ENCODE measurements around the gene NKG7. TPM values are rescaled to one million over a fixed set of nuclear protein-coding genes. Genes with fewer than 3 reads are reported as not detected.

NKG7 gene
- total RNA-seq: not detected in 2 replicates

GRCh38 chr19:51372649-51373504 lies at the start of gene NKG7:
TSS of gene NKG7 (minus strand) at chr19:51372654. CDS start at chr19:51372535, 119 bp downstream.

GRCh38 chr19:51417107-51417809 lies 44.8 kb upstream of the NKG7 start, which contains the start of gene SIGLEC10:
TSS of gene SIGLEC10 (minus strand) at chr19:51417642. CDS start at chr19:51417581, 61 bp downstream.

GRCh38 chr19:51387924-51388389 lies 15.5 kb upstream of the NKG7 start, which contains the start of gene LIM2:
TSS of gene LIM2 (minus strand) at chr19:51387974. CDS start at chr19:51387443, 531 bp downstream.

GRCh38 chr19:51368366-51369282 lies 3.8 kb downstream of the NKG7 start, which contains the start of gene CLDND2:
TSS of gene CLDND2 (minus strand) at chr19:51369003. CDS start at chr19:51368577, 426 bp downstream.

GRCh38 chr19:51365965-51366388 lies 6.5 kb downstream of the NKG7 start, which contains the start of gene ETFB:
TSS of gene ETFB (minus strand) at chr19:51366388. CDS start at chr19:51366326, 62 bp downstream.

GRCh38 chr19:51341976-51342580 lies 30.4 kb downstream of the NKG7 start, which contains the start of gene VSIG10L:
TSS of gene VSIG10L (minus strand) at chr19:51342139. CDS start at chr19:51342124, 15 bp downstream.

Other genes with a start within 250 kb of the NKG7 start
- gene SIGLEC9, start 247.7 kb downstream of the NKG7 start, total RNA-seq: 0.19 and 0.28 TPM in 2 replicates
- not detected in 2 replicates for gene SIGLEC7, start 230.4 kb downstream of the NKG7 start, total RNA-seq
- not detected in 2 replicates for gene CD33, start 147.6 kb downstream of the NKG7 start, total RNA-seq
- gene SIGLECL1, start 121.6 kb downstream of the NKG7 start, total RNA-seq: not detected in 2 replicates
- under 0.01 TPM in 1 of 2 replicates, not detected in the other for gene IGLON5, start 61.0 kb downstream of the NKG7 start, total RNA-seq
- gene VSIG10L, start 30.5 kb downstream of the NKG7 start, total RNA-seq: 0.38 and 0.85 TPM in 2 replicates
- gene ETFB, start 6.3 kb downstream of the NKG7 start, total RNA-seq: 107 and 182 TPM in 2 replicates
- not detected in 2 replicates for gene CLDND2, start 3.7 kb downstream of the NKG7 start, total RNA-seq
- not detected in 2 replicates for gene LIM2, start 15.3 kb upstream of the NKG7 start, total RNA-seq
- not detected in 2 replicates for gene C19orf84, start 17.9 kb upstream of the NKG7 start, total RNA-seq
- not detected in 2 replicates for gene SIGLEC10, start 45.0 kb upstream of the NKG7 start, total RNA-seq
- gene SIGLEC8, start 85.8 kb upstream of the NKG7 start, total RNA-seq: not detected in 2 replicates
- gene CEACAM18, start 105.9 kb upstream of the NKG7 start, total RNA-seq: not detected in 2 replicates
- gene SIGLEC12, start 129.1 kb upstream of the NKG7 start, total RNA-seq: not detected in 2 replicates
- gene SIGLEC6, start 159.0 kb upstream of the NKG7 start, total RNA-seq: not detected in 2 replicates
- 31.0 and 56.9 TPM in 2 replicates for gene ZNF175, start 198.6 kb upstream of the NKG7 start, total RNA-seq

Data from regular cardiac myocyte (primary cell).